Prostate gland (tissue), 2 donors: ENCODE data around the gene DNAH6. TPM values are rescaled to one million over a fixed set of nuclear protein-coding genes. Genes with fewer than 3 reads are reported as not detected.

ENCODE experiments used
- DNase-seq: peaks from one replicate; pipeline ENCODE4 v3.0.0-alpha.2; 2019; ENCODE audit warnings: low spot score
- H3K27ac ChIP-seq, 2 donors: fragments of 200-600 bp; sonication (generic); 2 replicates each; pipeline ENCODE4 v1.5.1; 2017 to 2019
- H3K27me3 ChIP-seq: fragments of 200-600 bp; sonication (generic); replicated peaks from 2 replicates; pipeline ENCODE4 v1.5.1; 2019; ENCODE audit not compliant: insufficient read depth
- H3K36me3 ChIP-seq, 2 donors: fragments of 200-600 bp; sonication (generic); 1 replicate in 1 of 2; 2 replicates in 1 of 2; pipeline versions ENCODE4 v1.5.1 to v1.8.1; 2017 to 2019
- H3K4me1 ChIP-seq: fragments of 200-600 bp; sonication (generic); replicated peaks from 2 replicates; pipeline ENCODE4 v1.5.1; 2019
- H3K4me3 ChIP-seq, 2 donors: fragments of 200-600 bp; sonication (generic); 2 replicates each; pipeline ENCODE4 v1.5.1; 2017 to 2019
- H3K9me3 ChIP-seq: fragments of 200-600 bp; sonication (generic); 2 replicates; pipeline ENCODE4 v1.5.1; 2017
- CTCF ChIP-seq, 4 experiments: fragments of 200-600 bp in 2 of 4; fragments of 450-650 bp in 2 of 4; sonication (generic) in 2 of 4; IDR thresholded peaks; 1 replicate in 3 of 4; 2 replicates in 1 of 4; pipeline ENCODE4 v1.5.1; 2016 to 2019; ENCODE audit warnings: antibody characterized with exemption in 4 of 4, mild to moderate bottlenecking in 2 of 4, moderate library complexity in 2 of 4
- POLR2A ChIP-seq: fragments of 450-650 bp; IDR thresholded peaks from one replicate; pipeline ENCODE4 v1.6.1; 2016; ENCODE audit warnings: antibody characterized with exemption, mild to moderate bottlenecking
- POLR2AphosphoS5 ChIP-seq: sonication (generic); formaldehyde crosslinking; IDR thresholded peaks from one replicate; pipeline ENCODE4 v1.6.1; 2017; ENCODE audit warnings: antibody characterized with exemption
- WGBS: methylation state at CpG from one replicate; pipeline ENCODE4 v1.1.5; 2018; 5-methylcytosine and 5-hydroxymethylcytosine counted together
- intact Hi-C: fragments of 100-400 bp; cut with DNase I; formaldehyde crosslinking; loops from one replicate; pipeline ENCODE4 v1.14.2; 2022
- total RNA-seq, 2 donors: library from RNA; depleted of rRNA; stranded (reverse); fragments of >200 nt; gene quantifications; one replicate each; pipeline ENCODE4 v1.1.0, GENCODE V29; 2016

DNAH6 gene
- total RNA-seq, 2 donors from 2014 or later = 1.1 to 4.9 TPM

GRCh38 chr2:84807063-84807485 lies 290.8 kb downstream of the DNAH6 start:
- intact Hi-C loops = no loop called here

GRCh38 chr2:84808279-84808678 lies 292.0 kb downstream of the DNAH6 start:
- intact Hi-C loops = no loop called here
- DNase-seq = no peak

More at GRCh38 chr2:84807063-84807485, 290.8 kb downstream of the DNAH6 start:
- no peaks in the 10 kb centered on the region for H3K27me3 ChIP-seq
- H3K27ac ChIP-seq = no peak overlapping the region
- no peaks in the 10 kb centered on the region for H3K4me1 ChIP-seq
- H3K9me3 ChIP-seq = no peaks in the 10 kb centered on the region
- H3K4me3 ChIP-seq = no peak overlapping the region
- TF ChIP-seq CTCF (IDR thresholded peaks at IDR 0.05) (no peak), POLR2AphosphoS5 (peak; percentile 31)
- H3K36me3 ChIP-seq = no peaks in the 10 kb centered on the region
- 22% methylated on average over 4 of the region's 4 CpGs for WGBS
- peak; percentile 27 for DNase-seq

GRCh38 chr2:84811839-84812431 lies 295.6 kb downstream of the DNAH6 start:
- H3K27me3 ChIP-seq = no peaks in the 10 kb centered on the region
- no peak for DNase-seq
- TF ChIP-seq CTCF (IDR thresholded peaks at IDR 0.05) (no peak), POLR2A (no peak), POLR2AphosphoS5 (no peak)
- H3K36me3 ChIP-seq = no peaks in the 10 kb centered on the region
- no peaks in the 10 kb centered on the region for H3K9me3 ChIP-seq
- 100% methylated on average over 6 of the region's 6 CpGs for WGBS
- intact Hi-C loops = no loop called here
- H3K27ac ChIP-seq = no peak overlapping the region
- no peak overlapping the region for H3K4me3 ChIP-seq
- H3K4me1 ChIP-seq = no peaks in the 10 kb centered on the region

More at GRCh38 chr2:84808279-84808678, 292.0 kb downstream of the DNAH6 start:
- Histone ChIP-seq H3K36me3 (no peaks in the 10 kb centered on the region), H3K4me3 (no peak overlapping the region), H3K27ac (no peak overlapping the region), H3K9me3 (no peaks in the 10 kb centered on the region), H3K4me1 (no peaks in the 10 kb centered on the region), H3K27me3 (no peaks in the 10 kb centered on the region)
- WGBS = 78% methylated on average over 4 of the region's 4 CpGs
- TF ChIP-seq POLR2A (no peak), CTCF (IDR thresholded peaks at IDR 0.05) (no peak), POLR2AphosphoS5 (no peak)

GRCh38 chr2:84815146-84815545 lies 298.8 kb downstream of the DNAH6 start:
- Histone ChIP-seq H3K4me1 (no peaks in the 10 kb centered on the region), H3K27ac (no peak overlapping the region), H3K4me3 (no peak overlapping the region), H3K9me3 (no peaks in the 10 kb centered on the region), H3K27me3 (no peaks in the 10 kb centered on the region), H3K36me3 (no peaks in the 10 kb centered on the region)
- no peak for DNase-seq
- intact Hi-C loops = no loop called here
- TF ChIP-seq POLR2AphosphoS5 = no peak
- no peak for TF ChIP-seq POLR2A
- no peak for TF ChIP-seq CTCF (IDR thresholded peaks at IDR 0.05)
- 66% methylated on average over 3 of the region's 3 CpGs for WGBS

- WGBS = 94% methylated on average over 6 of the region's 6 CpGs
- intact Hi-C loops = no loop called here
- Histone ChIP-seq H3K27ac (no peak overlapping the region), H3K9me3 (no peaks in the 10 kb centered on the region), H3K27me3 (no peaks in the 10 kb centered on the region), H3K4me3 (no peak overlapping the region), H3K4me1 (no peaks in the 10 kb centered on the region), H3K36me3 (no peaks in the 10 kb centered on the region)
- no peak for TF ChIP-seq POLR2A
- no peak for TF ChIP-seq POLR2AphosphoS5
- no peak for TF ChIP-seq CTCF (IDR thresholded peaks at IDR 0.05)
- no peak for DNase-seq
These were observed 300.2 kb downstream of the DNAH6 start for GRCh38 chr2:84816426-84817026.
